IMR-90 (cell line): ENCODE data around the gene KIF12. TPM values are rescaled to one million over a fixed set of nuclear protein-coding genes. Genes with fewer than 3 reads are reported as not detected.

ENCODE experiments used
- ATAC-seq: fragments of 200-7000 bp; cut with Tn5 transposase; 2 replicates; pipeline ENCODE4 v1.9.1; 2020; ENCODE audit warnings: low read depth, mild to moderate bottlenecking, moderate library complexity
- BruUV-seq: library from RNA; stranded (reverse); fragments of 400-500 nt; replicated peaks from 2 replicates; lab custom pipeline; 2021; lab: Mats Ljungman, UMichigan
- CTCF ChIA-PET: fragments of 300-600 bp; formaldehyde crosslinking; extraction: SDS; loops from one replicate; lab custom pipeline; 2021; ENCODE audit warnings: antibody characterized with exemption; lab: Yijun Ruan, JAX
- POLR2A ChIA-PET: fragments of 300-600 bp; sonication (Branson Sonifier 250); formaldehyde crosslinking; loops from one replicate; lab custom pipeline; 2022; ENCODE audit warnings: antibody characterized with exemption; ENCODE audit not compliant: unreplicated experiment; lab: Charles Lee
- DNase-seq: peaks from one replicate; pipeline ENCODE4 v3.0.0; 2013
- H2AFZ ChIP-seq: replicated peaks from 2 replicates; pipeline ENCODE3; 2013; ENCODE audit warnings: low read length, mild to moderate bottlenecking; ENCODE audit not compliant: poor library complexity
- H2AK5ac ChIP-seq: 2 replicates; pipeline ENCODE4 v1.6.1; 2013; ENCODE audit warnings: low read depth, low read length, inconsistent platforms
- H2AK9ac ChIP-seq: replicated peaks from 2 replicates; pipeline ENCODE3; 2013; ENCODE audit warnings: mild to moderate bottlenecking, low read depth, low read length, moderate library complexity; ENCODE audit not compliant: poor library complexity
- H2BK120ac ChIP-seq: 2 replicates; pipeline ENCODE4 v1.6.1; 2013; ENCODE audit warnings: low read depth, low read length, inconsistent platforms
- H2BK15ac ChIP-seq: 3 replicates; pipeline ENCODE4 v1.6.1; 2013; ENCODE audit warnings: low read depth, low read length, inconsistent platforms
- H2BK20ac ChIP-seq: 2 replicates; pipeline ENCODE4 v1.6.1; 2013; ENCODE audit warnings: low read depth, mild to moderate bottlenecking, inconsistent platforms, low read length, moderate library complexity
- H2BK5ac ChIP-seq: 2 replicates; pipeline ENCODE4 v1.6.1; 2013; ENCODE audit warnings: mild to moderate bottlenecking, low read depth, low read length, inconsistent platforms; ENCODE audit not compliant: poor library complexity, severe bottlenecking
- H3K14ac ChIP-seq: replicated peaks from 2 replicates; pipeline ENCODE4 v1.6.1; 2013; ENCODE audit warnings: low read depth, low read length, inconsistent platforms
- H3K18ac ChIP-seq: 2 replicates; pipeline ENCODE4 v1.6.1; 2013; ENCODE audit warnings: low read depth, low read length, control low read depth
- H3K23ac ChIP-seq: 2 replicates; pipeline ENCODE4 v1.6.1; 2013; ENCODE audit warnings: low read depth, low read length, inconsistent platforms
- H3K27ac ChIP-seq: 2 replicates; pipeline ENCODE4 v1.5.1; 2013; ENCODE audit warnings: mild to moderate bottlenecking, control low read depth, low read length; ENCODE audit not compliant: insufficient read depth
- H3K27me3 ChIP-seq: 2 replicates; pipeline ENCODE4 v1.6.1; 2013; ENCODE audit warnings: low read length; ENCODE audit not compliant: control insufficient read depth, insufficient read depth
- H3K36me3 ChIP-seq: 2 replicates; pipeline ENCODE4 v1.6.1; 2013; ENCODE audit warnings: low read length, mixed read lengths; ENCODE audit not compliant: control insufficient read depth, insufficient read depth
- H3K4ac ChIP-seq: 2 replicates; pipeline ENCODE4 v1.6.1; 2013; ENCODE audit warnings: low read depth, low read length, inconsistent platforms
- H3K4me1 ChIP-seq: 2 replicates; pipeline ENCODE4 v1.6.1; 2013; ENCODE audit warnings: low read length, mixed read lengths; ENCODE audit not compliant: control insufficient read depth, insufficient read depth
- H3K4me2 ChIP-seq: 2 replicates; pipeline ENCODE4 v1.6.1; 2013; ENCODE audit warnings: low read depth, mild to moderate bottlenecking, control low read depth, low read length, moderate library complexity
- H3K4me3 ChIP-seq: 2 replicates; pipeline ENCODE4 v1.5.1; 2013; ENCODE audit warnings: low read depth, mild to moderate bottlenecking, control low read depth, low read length, moderate library complexity; ENCODE audit not compliant: insufficient read depth
- H3K56ac ChIP-seq: 2 replicates; pipeline ENCODE4 v1.6.1; 2013; ENCODE audit warnings: low read length, inconsistent platforms; ENCODE audit not compliant: insufficient read depth; ENCODE audit errors: extremely low read depth
- H3K79me1 ChIP-seq, 2 experiments: 2 replicates each; pipeline ENCODE4 v1.6.1; 2013; ENCODE audit warnings: low read length in 2 of 2, inconsistent platforms in 1 of 2, low read depth in 1 of 2
- H3K9ac ChIP-seq: 2 replicates; pipeline ENCODE4 v1.6.1; 2013; ENCODE audit warnings: low read depth, low read length, control low read depth
- H3K9me1 ChIP-seq: 2 replicates; pipeline ENCODE4 v1.6.1; 2013; ENCODE audit warnings: low read length, inconsistent platforms; ENCODE audit not compliant: insufficient read depth
- H3K9me3 ChIP-seq: 2 replicates; pipeline ENCODE4 v1.6.1; 2013; ENCODE audit warnings: low read length; ENCODE audit not compliant: control insufficient read depth, insufficient read depth
- H4K20me1 ChIP-seq: 2 replicates; pipeline ENCODE4 v1.6.1; 2013; ENCODE audit warnings: low read length, inconsistent platforms; ENCODE audit not compliant: insufficient read depth
- H4K5ac ChIP-seq: 2 replicates; pipeline ENCODE4 v1.6.1; 2013; ENCODE audit warnings: mild to moderate bottlenecking, low read depth, low read length, control low read depth
- H4K8ac ChIP-seq, 2 experiments: 2 replicates each; pipeline ENCODE4 v1.6.1; 2013; ENCODE audit warnings: low read depth in 2 of 2, low read length in 2 of 2, control low read depth in 1 of 2, inconsistent platforms in 1 of 2
- H4K91ac ChIP-seq: 2 replicates; pipeline ENCODE4 v1.6.1; 2013; ENCODE audit warnings: low read depth, low read length, inconsistent platforms; ENCODE audit not compliant: insufficient read depth
- BHLHE40 ChIP-seq: fragments of 150-350 bp; IDR thresholded peaks from 2 replicates; pipeline ENCODE4 v1.6.1; 2016; ENCODE audit warnings: mild to moderate bottlenecking, low read depth, low read length
- CEBPB ChIP-seq: IDR thresholded peaks from 2 replicates; pipeline ENCODE4 v1.6.1; 2012; ENCODE audit warnings: low read depth, low read length, improper control_type of control experiment
- CHD1 ChIP-seq: IDR thresholded peaks from 2 replicates; pipeline ENCODE4 v1.6.1; 2012; ENCODE audit warnings: low read depth, low read length, improper control_type of control experiment
- CTCF ChIP-seq: conservative IDR thresholded peaks from 2 replicates; pipeline ENCODE4 v1.5.1; 2012; ENCODE audit warnings: mild to moderate bottlenecking, low read depth, low read length, improper control_type of control experiment
- ELK1 ChIP-seq: fragments of 150-350 bp; IDR thresholded peaks from 2 replicates; pipeline ENCODE4 v1.6.1; 2016; ENCODE audit warnings: low read depth, mild to moderate bottlenecking, low read length, moderate library complexity, borderline replicate concordance
- FOS ChIP-seq: fragments of 150-350 bp; IDR thresholded peaks from 2 replicates; pipeline ENCODE4 v1.6.1; 2016; ENCODE audit warnings: low read depth, low read length
- MAFK ChIP-seq: IDR thresholded peaks from 2 replicates; pipeline ENCODE4 v1.6.1; 2012; ENCODE audit warnings: low read depth, low read length, improper control_type of control experiment
- MAZ ChIP-seq: IDR thresholded peaks from 2 replicates; pipeline ENCODE4 v1.6.1; 2012; ENCODE audit warnings: low read depth, mild to moderate bottlenecking, low read length, improper control_type of control experiment, moderate library complexity, borderline replicate concordance
- MXI1 ChIP-seq: IDR thresholded peaks from 2 replicates; pipeline ENCODE4 v1.6.1; 2012; ENCODE audit warnings: low read depth, mild to moderate bottlenecking, low read length, moderate library complexity, borderline replicate concordance
- NFE2L2 ChIP-seq: fragments of 150-350 bp; IDR thresholded peaks from 2 replicates; pipeline ENCODE4 v1.6.1; 2016; ENCODE audit warnings: low read depth, mild to moderate bottlenecking, low read length
- POLR2A ChIP-seq: IDR thresholded peaks from 2 replicates; pipeline ENCODE4 v1.6.1; 2012; ENCODE audit warnings: mild to moderate bottlenecking, low read depth, low read length
- RAD21 ChIP-seq: IDR thresholded peaks from 2 replicates; pipeline ENCODE4 v1.6.1; 2012; ENCODE audit warnings: low read length, improper control_type of control experiment
- RCOR1 ChIP-seq: IDR thresholded peaks from 2 replicates; pipeline ENCODE4 v1.6.1; 2012; ENCODE audit warnings: mild to moderate bottlenecking, low read length, improper control_type of control experiment; ENCODE audit not compliant: insufficient replicate concordance
- RFX5 ChIP-seq: IDR thresholded peaks from 2 replicates; pipeline ENCODE4 v1.8.0; 2012; ENCODE audit warnings: low read depth, mild to moderate bottlenecking, low read length, moderate library complexity
- SMC3 ChIP-seq: fragments of 150-350 bp; IDR thresholded peaks from 2 replicates; pipeline ENCODE4 v1.6.1; 2016; ENCODE audit warnings: low read depth, mild to moderate bottlenecking, antibody characterized with exemption, low read length, moderate library complexity
- WGBS, 2 experiments: methylation state at CpG; one replicate each; pipeline versions ENCODE4 v1.1.5 to v1.1.7; 2013; ENCODE audit warnings: missing lambda C conversion rate in 2 of 2; ENCODE audit not compliant: insufficient read length in 1 of 2; ENCODE audit errors: extremely low coverage in 2 of 2; 5-methylcytosine and 5-hydroxymethylcytosine counted together
- dilution Hi-C: fragments of 300-500 bp; cut with HindIII; formaldehyde crosslinking; loops from one replicate; pipeline ENCODE4 v1.14.3; 2018; ENCODE audit warnings: low sequenced_read_pairs; ENCODE audit not compliant: unreplicated experiment
- in situ Hi-C: fragments of 300-500 bp; cut with MboI; formaldehyde crosslinking; loops from 3 replicates; pipeline ENCODE4 v1.14.3; 2019; ENCODE audit warnings: low sequenced_read_pairs, inconsistent platforms, mixed read lengths
- intact Hi-C: fragments of 100-400 bp; cut with micrococcal nuclease; formaldehyde crosslinking; loops from 2 replicates; pipeline ENCODE4 v1.10.0; 2022
- polyA plus RNA-seq, 3 experiments: library from polyadenylated mRNA; depleted of rRNA; stranded (reverse); fragments of >200 nt; gene quantifications; 2 replicates each; pipeline ENCODE4 v1.2.3, GENCODE V29; 2012; ENCODE audit warnings: low replicate concordance in 1 of 3
- total RNA-seq: library from RNA; depleted of rRNA; stranded (reverse); fragments of >200 nt; gene quantifications from 2 replicates; pipeline ENCODE4 v1.2.3, GENCODE V29; 2012
- TF ChIP-seq, protein P1 (sequence below): fragments of 150-350 bp; IDR thresholded peaks from 2 replicates; pipeline ENCODE4 v1.6.1; 2017; ENCODE audit warnings: mild to moderate bottlenecking, antibody characterized with exemption, low read length, low read depth

KIF12 gene
- total and polyA plus RNA-seq, 2 of the 4 experiments (the other 2 are of a cell fraction): not detected

DNA sequence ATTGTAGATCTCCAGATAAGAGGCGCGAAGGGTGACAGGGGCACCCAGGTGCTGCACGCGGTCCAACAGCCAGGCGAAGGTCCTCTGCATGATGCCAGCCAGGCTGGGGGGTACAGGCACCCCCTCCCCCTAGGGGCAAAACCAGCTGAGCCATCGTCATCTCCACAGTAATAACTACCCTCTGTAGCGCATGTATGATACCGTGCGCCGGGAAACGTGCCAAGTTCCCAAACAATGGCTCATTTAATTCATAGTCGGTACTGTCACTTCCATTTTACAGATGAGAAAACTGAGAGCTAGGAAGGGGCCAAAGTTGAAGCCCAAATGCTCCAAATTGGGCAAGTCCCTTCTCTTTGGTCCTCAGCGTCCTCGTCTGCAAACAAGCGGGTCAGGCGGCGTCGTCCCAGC lies 1.5 kb downstream of the KIF12 start:
- no peak for TF ChIP-seq CTCF
- TF ChIP-seq RFX5: no peak
- TF ChIP-seq MAZ: no peak
- TF ChIP-seq POLR2A: no peak
- no peak for TF ChIP-seq FOS
- no peak for TF ChIP-seq CEBPB
- TF ChIP-seq SMC3: no peak
- no peak for TF ChIP-seq ELK1
- TF ChIP-seq MAFK: no peak
- no peak for TF ChIP-seq RAD21
- no peak for TF ChIP-seq MXI1
- no peak for TF ChIP-seq CHD1
- TF ChIP-seq NFE2L2: no peak
- no peak for TF ChIP-seq BHLHE40
- no peak for TF ChIP-seq RCOR1
- TF ChIP-seq, protein P1, sequence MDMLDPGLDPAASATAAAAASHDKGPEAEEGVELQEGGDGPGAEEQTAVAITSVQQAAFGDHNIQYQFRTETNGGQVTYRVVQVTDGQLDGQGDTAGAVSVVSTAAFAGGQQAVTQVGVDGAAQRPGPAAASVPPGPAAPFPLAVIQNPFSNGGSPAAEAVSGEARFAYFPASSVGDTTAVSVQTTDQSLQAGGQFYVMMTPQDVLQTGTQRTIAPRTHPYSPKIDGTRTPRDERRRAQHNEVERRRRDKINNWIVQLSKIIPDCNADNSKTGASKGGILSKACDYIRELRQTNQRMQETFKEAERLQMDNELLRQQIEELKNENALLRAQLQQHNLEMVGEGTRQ: no peak
- intact Hi-C loops: no loop called here
- no peak overlapping the region for H4K5ac ChIP-seq
- DNase-seq: no peak
- H2BK20ac ChIP-seq: no peak overlapping the region
- no peaks in the 10 kb centered on the region for H3K36me3 ChIP-seq
- H3K9me1 ChIP-seq: no peaks in the 10 kb centered on the region
- H2BK15ac ChIP-seq: no peak overlapping the region
- H2AK5ac ChIP-seq: no peak overlapping the region
- no peak overlapping the region for H4K91ac ChIP-seq
- peaks cover 67% of the 10 kb centered on the region for H3K27me3 ChIP-seq
- no peak overlapping the region for H3K9ac ChIP-seq
- no peak overlapping the region; the same call in 1 of the 2 replicates for H3K23ac ChIP-seq
- ChIA-PET POLR2A (no interaction called here), CTCF (interaction anchor here (1.1 to 2.2 kb wide), 2 partner anchors 10 to 15 kb away, joined by 3 to 6 read pairs; no protein-coding TSS in a partner anchor)
- H3K14ac ChIP-seq: no peak overlapping the region
- H3K56ac ChIP-seq: no peak overlapping the region
- no peaks in the 10 kb centered on the region for H3K4me1 ChIP-seq
- BruUV-seq: no TSS peak
- H2BK5ac ChIP-seq: no peak overlapping the region
- peak overlapping the region; percentile 73 for H2AFZ ChIP-seq
- no peak overlapping the region for H2AK9ac ChIP-seq
- 54% methylated on average over 5 of the region's 18 CpGs; no CpG with 5 or more reads in 1 of the 2 experiments for WGBS, 2 experiments
- H3K79me1 ChIP-seq: no peaks in the 10 kb centered on the region
- no peak overlapping the region for H3K18ac ChIP-seq
- H3K4ac ChIP-seq: no peak overlapping the region
- H3K4me2 ChIP-seq: no peak overlapping the region
- H3K27ac ChIP-seq: no peak overlapping the region
- in situ Hi-C loops: no loop called here
- H3K4me3 ChIP-seq: no peak overlapping the region; the same call in 1 of the 2 replicates
- dilution Hi-C loops: no loop called here
- H2BK120ac ChIP-seq: no peak overlapping the region
- H3K9me3 ChIP-seq: peaks cover 10% of the 10 kb centered on the region
- H4K8ac ChIP-seq: no peak overlapping the region
- ATAC-seq: no peak
- no peaks in the 10 kb centered on the region for H4K20me1 ChIP-seq
